Type B pancreatic cell (in vitro differentiated cells): ENCODE data around the gene RFX8. TPM values are rescaled to one million over a fixed set of nuclear protein-coding genes. Genes with fewer than 3 reads are reported as not detected.

Experiments
- DNase-seq: peaks from one replicate; pipeline ENCODE4 v3.0.0; 2021; ENCODE audit warnings: mixed read lengths; ENCODE audit not compliant: unreplicated experiment; ENCODE audit errors: extremely low spot score
- H3K27ac Mint-ChIP-seq: 2 replicates; pipeline ENCODE4 v1.8.0; 2021; ENCODE audit warnings: mild to moderate bottlenecking, mixed read lengths
- H3K27me3 Mint-ChIP-seq: 2 replicates; pipeline ENCODE4 v1.8.0; 2021; ENCODE audit warnings: mixed read lengths
- H3K36me3 Mint-ChIP-seq: 2 replicates; pipeline ENCODE4 v1.8.0; 2021; ENCODE audit warnings: mixed read lengths
- H3K4me1 Mint-ChIP-seq: one replicate; pipeline ENCODE4 v1.8.0; 2021; ENCODE audit warnings: mixed read lengths; ENCODE audit not compliant: unreplicated experiment
- H3K4me3 Mint-ChIP-seq: 2 replicates; pipeline ENCODE4 v1.8.0; 2021; ENCODE audit warnings: mild to moderate bottlenecking, mixed read lengths
- H3K9me3 Mint-ChIP-seq: 2 replicates; pipeline ENCODE4 v1.8.0; 2021; ENCODE audit warnings: mixed read lengths
- total RNA-seq: library from RNA; stranded (reverse); gene quantifications from 2 replicates; pipeline ENCODE4 v1.2.1, GENCODE V29; 2021; ENCODE audit warnings: low replicate concordance
- TF ChIP-seq, protein P1 (sequence below): fragments of 200-600 bp; sonication (generic); conservative IDR thresholded peaks from 2 replicates; pipeline ENCODE4 v1.5.0; 2021; ENCODE audit warnings: antibody characterized with exemption, mild to moderate bottlenecking

The RFX8 gene
- total RNA-seq, 1 donor from 2014 or later = 1.1 TPM

DNA sequence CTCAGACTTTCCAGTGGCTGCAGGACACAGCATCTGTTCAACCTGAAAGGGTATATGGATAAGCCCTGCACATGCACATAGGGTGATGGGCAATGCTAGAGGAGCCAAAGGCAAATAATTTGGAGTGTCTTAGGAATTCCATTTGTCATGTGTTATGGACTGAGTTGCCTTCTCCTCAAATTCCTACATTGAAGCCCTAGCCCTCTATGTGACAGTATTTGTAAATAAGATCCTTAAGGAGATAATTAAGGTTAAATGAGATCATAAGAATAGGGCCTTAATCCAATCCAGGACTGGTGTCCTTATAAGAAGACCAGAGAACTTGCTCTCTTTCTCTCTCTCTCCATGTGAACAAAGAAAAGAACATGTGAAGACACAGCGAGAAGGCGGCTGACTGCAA is 44.8 kb downstream of the RFX8 start:
- no peak overlapping the region for H3K4me3 Mint-ChIP-seq
- H3K27me3 Mint-ChIP-seq = peaks cover 14% of the 10 kb centered on the region
- no peak overlapping the region for H3K27ac Mint-ChIP-seq
- H3K4me1 Mint-ChIP-seq = peaks cover 3% of the 10 kb centered on the region
- no peaks in the 10 kb centered on the region for H3K9me3 Mint-ChIP-seq
- no peaks in the 10 kb centered on the region for H3K36me3 Mint-ChIP-seq
- TF ChIP-seq, protein P1, sequence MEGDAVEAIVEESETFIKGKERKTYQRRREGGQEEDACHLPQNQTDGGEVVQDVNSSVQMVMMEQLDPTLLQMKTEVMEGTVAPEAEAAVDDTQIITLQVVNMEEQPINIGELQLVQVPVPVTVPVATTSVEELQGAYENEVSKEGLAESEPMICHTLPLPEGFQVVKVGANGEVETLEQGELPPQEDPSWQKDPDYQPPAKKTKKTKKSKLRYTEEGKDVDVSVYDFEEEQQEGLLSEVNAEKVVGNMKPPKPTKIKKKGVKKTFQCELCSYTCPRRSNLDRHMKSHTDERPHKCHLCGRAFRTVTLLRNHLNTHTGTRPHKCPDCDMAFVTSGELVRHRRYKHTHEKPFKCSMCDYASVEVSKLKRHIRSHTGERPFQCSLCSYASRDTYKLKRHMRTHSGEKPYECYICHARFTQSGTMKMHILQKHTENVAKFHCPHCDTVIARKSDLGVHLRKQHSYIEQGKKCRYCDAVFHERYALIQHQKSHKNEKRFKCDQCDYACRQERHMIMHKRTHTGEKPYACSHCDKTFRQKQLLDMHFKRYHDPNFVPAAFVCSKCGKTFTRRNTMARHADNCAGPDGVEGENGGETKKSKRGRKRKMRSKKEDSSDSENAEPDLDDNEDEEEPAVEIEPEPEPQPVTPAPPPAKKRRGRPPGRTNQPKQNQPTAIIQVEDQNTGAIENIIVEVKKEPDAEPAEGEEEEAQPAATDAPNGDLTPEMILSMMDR = no peak
- DNase-seq = no peak

GRCh38 chr2:101429453-101429852 is 45.5 kb downstream of the RFX8 start:
- Mint-ChIP-seq H3K4me1 (no peaks in the 10 kb centered on the region), H3K27ac (no peak overlapping the region), H3K9me3 (no peaks in the 10 kb centered on the region), H3K4me3 (no peak overlapping the region), H3K27me3 (peaks cover 11% of the 10 kb centered on the region), H3K36me3 (no peaks in the 10 kb centered on the region)
- no peak for DNase-seq
- TF ChIP-seq, protein P1 = no peak

DNA sequence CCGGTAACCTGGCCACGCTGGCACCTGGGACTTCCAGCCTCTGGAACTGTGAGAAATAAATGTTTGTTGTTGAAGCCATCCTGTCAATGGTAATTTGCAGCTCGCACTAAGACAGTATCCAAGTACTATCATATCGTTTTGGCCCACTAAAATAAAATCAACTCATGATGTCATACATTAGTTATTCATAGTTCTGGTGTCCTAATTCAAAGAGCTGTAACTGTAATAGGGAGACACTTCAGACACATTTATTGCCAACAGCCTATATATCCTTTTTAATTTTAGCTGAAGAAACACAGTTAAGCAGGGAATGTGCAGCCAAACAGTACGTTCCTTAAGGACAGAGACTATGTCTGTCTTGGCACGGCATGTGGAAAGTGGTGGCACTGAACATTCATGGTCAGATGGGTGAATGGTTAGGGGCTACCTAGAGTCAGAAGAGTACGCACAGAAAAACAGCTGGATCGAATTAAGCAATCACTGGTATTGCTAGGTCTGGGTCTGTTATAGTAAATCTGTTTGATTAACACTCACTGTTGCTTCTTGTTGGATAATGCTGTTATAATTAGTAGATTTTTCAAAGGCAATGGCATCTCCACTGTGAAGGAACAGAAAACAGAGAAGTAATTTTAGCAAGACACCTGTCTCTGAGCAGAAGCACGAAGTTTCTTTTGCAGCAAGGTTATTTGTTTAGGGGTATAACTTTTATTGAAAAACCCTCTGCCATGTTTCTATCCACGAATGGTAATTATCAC is 46.3 kb downstream of the RFX8 start:
- Mint-ChIP-seq H3K9me3 (no peaks in the 10 kb centered on the region), H3K4me1 (no peaks in the 10 kb centered on the region), H3K27ac (no peak overlapping the region), H3K27me3 (peaks cover 6% of the 10 kb centered on the region), H3K36me3 (no peaks in the 10 kb centered on the region), H3K4me3 (no peak overlapping the region)
- TF ChIP-seq, protein P1 = no peak
- DNase-seq = no peak

- TF ChIP-seq, protein P1 = no peak
- Mint-ChIP-seq H3K36me3 (no peaks in the 10 kb centered on the region), H3K4me3 (no peak overlapping the region), H3K27me3 (peaks cover 6% of the 10 kb centered on the region), H3K27ac (no peak overlapping the region), H3K4me1 (no peaks in the 10 kb centered on the region), H3K9me3 (no peaks in the 10 kb centered on the region)
- DNase-seq = no peak
Observed at GRCh38 chr2:101427743-101428142, 47.2 kb downstream of the RFX8 start.

DNA sequence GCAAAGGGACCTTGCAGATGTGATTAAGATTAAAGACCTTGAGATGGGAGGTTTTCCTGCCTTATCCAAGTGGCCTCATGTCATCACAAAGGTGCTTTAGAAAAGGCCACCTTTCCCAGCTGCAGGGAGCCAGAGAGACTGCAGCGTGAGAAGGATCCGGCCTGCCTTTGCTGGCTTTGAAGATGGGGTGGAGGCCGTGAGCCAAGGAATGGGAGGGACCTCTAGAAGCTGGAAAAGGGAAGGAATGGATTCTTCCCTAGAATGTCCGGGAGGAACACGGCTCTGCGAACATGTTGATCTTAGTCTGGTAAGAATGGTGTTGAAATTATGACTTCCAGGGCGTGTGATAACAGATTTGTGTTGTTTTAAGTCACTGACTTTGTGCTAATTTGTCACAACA is 47.7 kb downstream of the RFX8 start:
- DNase-seq = no peak
- H3K4me3 Mint-ChIP-seq = no peak overlapping the region
- H3K36me3 Mint-ChIP-seq = no peaks in the 10 kb centered on the region
- H3K4me1 Mint-ChIP-seq = no peaks in the 10 kb centered on the region
- H3K27me3 Mint-ChIP-seq = peaks cover 6% of the 10 kb centered on the region
- TF ChIP-seq, protein P1 = no peak
- H3K27ac Mint-ChIP-seq = no peak overlapping the region
- no peaks in the 10 kb centered on the region for H3K9me3 Mint-ChIP-seq
